GM23338 (cell line): ENCODE data around the gene LRRFIP2. TPM values are rescaled to one million over a fixed set of nuclear protein-coding genes. Genes with fewer than 3 reads are reported as not detected.

ENCODE experiments used
- ATAC-seq: fragments of 200-7000 bp; cut with Tn5 transposase; 3 replicates; pipeline ENCODE4 v1.9.1; 2020
- DNase-seq: peaks from one replicate; pipeline ENCODE4 v3.0.0-alpha.2; 2015; ENCODE audit warnings: low spot score
- H2AFZ ChIP-seq: fragments of 200-600 bp; sonication (generic); 2 replicates; pipeline ENCODE4 v1.8.0; 2016; ENCODE audit warnings: antibody characterized with exemption, mild to moderate bottlenecking, moderate library complexity
- H3F3A ChIP-seq: fragments of 200-600 bp; sonication (generic); replicated peaks from 2 replicates; pipeline ENCODE4 v1.8.0; 2017; ENCODE audit warnings: antibody characterized with exemption, mixed run types, low read depth
- H3K27ac ChIP-seq: fragments of 200-600 bp; sonication (generic); 2 replicates; pipeline ENCODE4 v1.6.1; 2016; ENCODE audit warnings: low read depth
- H3K27me3 ChIP-seq: fragments of 200-600 bp; sonication (generic); 2 replicates; pipeline ENCODE4 v1.8.0; 2016; ENCODE audit warnings: mild to moderate bottlenecking, mixed run types, moderate library complexity; ENCODE audit not compliant: insufficient read depth
- H3K36me3 ChIP-seq: fragments of 200-600 bp; sonication (generic); 2 replicates; pipeline ENCODE4 v1.8.0; 2016; ENCODE audit warnings: mild to moderate bottlenecking; ENCODE audit not compliant: insufficient read depth
- H3K4me1 ChIP-seq: fragments of 200-600 bp; sonication (generic); 2 replicates; pipeline ENCODE4 v1.8.0; 2016; ENCODE audit warnings: mild to moderate bottlenecking, moderate library complexity; ENCODE audit not compliant: insufficient read depth
- H3K4me2 ChIP-seq: fragments of 200-600 bp; sonication (generic); 2 replicates; pipeline ENCODE4 v1.7.1; 2017; ENCODE audit warnings: mixed run types
- H3K4me3 ChIP-seq: fragments of 200-600 bp; sonication (generic); 2 replicates; pipeline ENCODE4 v1.6.1; 2016; ENCODE audit warnings: mixed run types
- H3K79me2 ChIP-seq: fragments of 200-600 bp; sonication (generic); replicated peaks from 2 replicates; pipeline ENCODE4 v1.8.0; 2017; ENCODE audit warnings: mild to moderate bottlenecking; ENCODE audit not compliant: insufficient read depth
- H3K9me2 ChIP-seq: fragments of 200-600 bp; sonication (generic); 2 replicates; pipeline ENCODE4 v1.8.0; 2017; ENCODE audit not compliant: insufficient read depth
- H4K20me1 ChIP-seq: fragments of 200-600 bp; sonication (generic); replicated peaks from 2 replicates; pipeline ENCODE4 v1.8.0; 2017; ENCODE audit warnings: mild to moderate bottlenecking; ENCODE audit not compliant: insufficient read depth
- H3K27ac Mint-ChIP-seq: 2 replicates; pipeline ENCODE4 v1.8.0; 2020; ENCODE audit warnings: inconsistent platforms, mild to moderate bottlenecking, moderate library complexity, mixed read lengths
- H3K27me3 Mint-ChIP-seq: 3 replicates; pipeline ENCODE4 v1.8.0; 2022; ENCODE audit warnings: low read depth, mild to moderate bottlenecking, moderate library complexity, mixed read lengths, inconsistent platforms; ENCODE audit not compliant: insufficient read depth, poor library complexity
- H3K36me3 Mint-ChIP-seq: 3 replicates; pipeline ENCODE4 v1.8.0; 2021; ENCODE audit warnings: low read depth, mild to moderate bottlenecking, inconsistent platforms, moderate library complexity, mixed read lengths
- H3K4me1 Mint-ChIP-seq: 3 replicates; pipeline ENCODE4 v1.8.0; 2020; ENCODE audit warnings: mild to moderate bottlenecking, inconsistent platforms, mixed read lengths
- H3K4me3 Mint-ChIP-seq: 3 replicates; pipeline ENCODE4 v1.8.0; 2021; ENCODE audit warnings: moderate library complexity, mild to moderate bottlenecking, inconsistent platforms, mixed read lengths
- H3K9me3 Mint-ChIP-seq: 3 replicates; pipeline ENCODE4 v1.8.0; 2020; ENCODE audit warnings: moderate library complexity, mild to moderate bottlenecking, inconsistent platforms, mixed read lengths
- CREB1 ChIP-seq: fragments of 250-450 bp; sonication (Bioruptor Pico); IDR thresholded peaks from 2 replicates; pipeline ENCODE4 v1.5.0; 2020; ENCODE audit warnings: low read depth, mild to moderate bottlenecking, moderate library complexity
- CTCF ChIP-seq, 2 experiments: fragments of 200-600 bp in 1 of 2; sonication (generic) in 1 of 2; conservative IDR thresholded peaks; 2 replicates each; pipeline versions ENCODE4 v1.5.1 to v1.6.1; 2016 to 2017; ENCODE audit warnings: antibody characterized with exemption in 2 of 2, low read depth in 2 of 2, mild to moderate bottlenecking in 2 of 2, moderate library complexity in 1 of 2
- ETS1 ChIP-seq: IDR thresholded peaks from 2 replicates; pipeline ENCODE4 v1.6.1; 2016; ENCODE audit warnings: antibody characterized with exemption
- EZH2phosphoT487 ChIP-seq: fragments of 200-600 bp; sonication (generic); IDR thresholded peaks from one replicate; pipeline ENCODE4 v1.8.1; 2018; ENCODE audit warnings: antibody characterized with exemption; ENCODE audit not compliant: unreplicated experiment
- JUNB ChIP-seq: IDR thresholded peaks from one replicate; pipeline ENCODE4 v1.6.1; 2016; ENCODE audit warnings: antibody characterized with exemption; ENCODE audit not compliant: unreplicated experiment
- REST ChIP-seq: IDR thresholded peaks from one replicate; pipeline ENCODE4 v1.6.1; 2018; ENCODE audit warnings: antibody characterized with exemption; ENCODE audit not compliant: unreplicated experiment
- STAT1 ChIP-seq: IDR thresholded peaks from one replicate; pipeline ENCODE4 v1.6.1; 2016; ENCODE audit warnings: antibody characterized with exemption; ENCODE audit not compliant: unreplicated experiment
- ZNF114 ChIP-seq: fragments of 250-450 bp; sonication (Bioruptor Pico); IDR thresholded peaks from 2 replicates; pipeline ENCODE4 v1.5.0; 2020; ENCODE audit warnings: mild to moderate bottlenecking, moderate library complexity
- ZNF331 ChIP-seq: fragments of 250-450 bp; sonication (Bioruptor Pico); IDR thresholded peaks from 2 replicates; pipeline ENCODE4 v1.5.0; 2020; ENCODE audit warnings: low read depth, mild to moderate bottlenecking, moderate library complexity
- polyA plus RNA-seq: library from polyadenylated mRNA; unstranded; fragments of >200 nt; fragmentation: Nextera tagmentation; extraction: Ambion mirVana; gene quantifications from 2 replicates; pipeline ENCODE4 v1.2.1, GENCODE V29; 2016
- total RNA-seq: library from RNA; depleted of rRNA; stranded (reverse); fragments of >200 nt; shearing (Covaris generic); gene quantifications from 2 replicates; pipeline ENCODE4 v1.2.3, GENCODE V29; 2014

LRRFIP2 gene
- total and polyA plus RNA-seq, 2 experiments from 2014 or later = 20.3 to 29.0 TPM

- no peak for TF ChIP-seq CTCF (conservative IDR thresholded peaks at IDR 0.05; ENCODE audit: low read depth in 2 of 2)
- no peak for TF ChIP-seq JUNB
- no peak for TF ChIP-seq CREB1 (CRISPR knock-in tag)
- no peak for TF ChIP-seq ZNF114 (CRISPR knock-in tag)
- no peak for TF ChIP-seq EZH2phosphoT487
- TF ChIP-seq REST = no peak
- no peak for TF ChIP-seq ZNF331 (CRISPR knock-in tag)
- TF ChIP-seq ETS1 = no peak
- TF ChIP-seq STAT1 = no peak
These were observed 120.0 kb downstream of the LRRFIP2 start (continued) for GRCh38 chr3:37054370-37054769.

GRCh38 chr3:37053753-37054152 lies 120.6 kb downstream of the LRRFIP2 start:
- H2AFZ ChIP-seq = no peak overlapping the region
- H3K27ac ChIP-seq = no peak overlapping the region
- Mint-ChIP-seq H3K4me1 (no peaks in the 10 kb centered on the region), H3K27ac (no peak overlapping the region), H3K9me3 (no peaks in the 10 kb centered on the region), H3K27me3 (peaks cover 2% of the 10 kb centered on the region), H3K36me3 (peaks cover 49% of the 10 kb centered on the region), H3K4me3 (no peak overlapping the region)
- H3K4me1 ChIP-seq = no peaks in the 10 kb centered on the region
- H4K20me1 ChIP-seq = no peaks in the 10 kb centered on the region
- H3K4me2 ChIP-seq = no peak overlapping the region
- no peaks in the 10 kb centered on the region for H3F3A ChIP-seq
- H3K79me2 ChIP-seq = no peaks in the 10 kb centered on the region
- H3K9me2 ChIP-seq = no peaks in the 10 kb centered on the region
- ATAC-seq (no peak), DNase-seq (no peak)
- H3K36me3 ChIP-seq = peaks cover 40% of the 10 kb centered on the region
- no peaks in the 10 kb centered on the region for H3K27me3 ChIP-seq
- no peak overlapping the region for H3K4me3 ChIP-seq
- TF ChIP-seq JUNB = no peak
- no peak for TF ChIP-seq STAT1
- TF ChIP-seq ZNF114 (CRISPR knock-in tag) = no peak
- TF ChIP-seq REST = no peak
